ENCODE results near the gene CAPG. TPM values are rescaled to one million over a fixed set of nuclear protein-coding genes. Genes with fewer than 3 reads are reported as not detected.

Gene CAPG
- 79.5 TPM for polyA plus RNA-seq (2013, experiment 1 of 2)
- 71.6 TPM for polyA plus RNA-seq (2013, experiment 2 of 2)

- 72 to 77% methylated on average over 9 to 10 of the region's 12 CpGs for WGBS, 2 experiments (ENCODE audit: insufficient coverage in 2 of 2)
- Histone ChIP-seq H3K27ac (ENCODE audit: low read depth, low read length, severe bottlenecking) (no peak within 1 kb of the TSS), H3K4me3 (ENCODE audit: extremely low read depth, insufficient read depth, low read length, poor library complexity, severe bottlenecking) (no peak within 1 kb of the TSS), H3K9me3 (ENCODE audit: control insufficient read depth, low read length) (no peaks in the 10 kb centered on the region), H3K4me1 (ENCODE audit: control insufficient read depth, insufficient read depth, low read length, poor library complexity, severe bottlenecking) (peaks cover 8% of the 10 kb centered on the region), H3K36me3 (ENCODE audit: control insufficient read depth, insufficient read depth, low read length) (no peaks in the 10 kb centered on the region)
Measured at GRCh38 chr2:85409845-85410583, at the start of gene CAPG. Gene CAPG (minus strand): TSS chr2:85410366. CDS start chr2:85402145, 8,221 bp downstream.

DNA sequence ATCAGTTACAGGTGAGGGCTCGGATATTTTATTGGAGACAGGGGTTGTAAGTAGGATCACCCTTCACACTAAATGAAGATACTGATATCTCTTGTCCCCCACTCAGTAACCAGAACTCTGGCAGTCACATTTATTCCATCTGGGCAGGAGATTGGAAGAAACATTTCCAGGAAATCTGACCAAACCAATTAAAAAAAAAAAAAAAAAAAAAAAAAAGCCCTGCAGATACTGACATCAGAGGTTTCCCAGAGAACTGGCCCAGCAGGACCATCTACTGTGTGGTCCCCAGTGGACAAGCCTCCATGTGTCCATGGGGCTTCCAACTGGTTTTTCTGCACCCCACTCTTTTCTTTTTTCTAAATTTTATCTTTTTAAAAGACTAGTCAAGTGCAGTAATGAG, 49.6 kb upstream of the CAPG start:
- H3K27ac ChIP-seq (ENCODE audit: low read depth, low read length, severe bottlenecking), result no peak overlapping the region
- H3K9me3 ChIP-seq (ENCODE audit: control insufficient read depth, low read length), result no peaks in the 10 kb centered on the region
- no peaks in the 10 kb centered on the region for H3K36me3 ChIP-seq (ENCODE audit: control insufficient read depth, insufficient read depth, low read length)
- no CpG with 5 or more reads among the region's 1 CpG for WGBS, 2 experiments (ENCODE audit: insufficient coverage in 2 of 2)
- H3K4me1 ChIP-seq (ENCODE audit: control insufficient read depth, insufficient read depth, low read length, poor library complexity, severe bottlenecking), result no peaks in the 10 kb centered on the region
- no peak overlapping the region for H3K4me3 ChIP-seq (ENCODE audit: extremely low read depth, insufficient read depth, low read length, poor library complexity, severe bottlenecking)

GRCh38 chr2:85458601-85459563, 48.7 kb upstream of the CAPG start:
- no peaks in the 10 kb centered on the region for H3K9me3 ChIP-seq (ENCODE audit: control insufficient read depth, low read length)
- WGBS, 2 experiments (ENCODE audit: insufficient coverage in 2 of 2), result 65 to 69% methylated on average over 10 of the region's 12 CpGs
- H3K4me1 ChIP-seq (ENCODE audit: control insufficient read depth, insufficient read depth, low read length, poor library complexity, severe bottlenecking), result no peaks in the 10 kb centered on the region
- H3K27ac ChIP-seq (ENCODE audit: low read depth, low read length, severe bottlenecking), result no peak overlapping the region
- H3K36me3 ChIP-seq (ENCODE audit: control insufficient read depth, insufficient read depth, low read length), result no peaks in the 10 kb centered on the region
- no peak overlapping the region for H3K4me3 ChIP-seq (ENCODE audit: extremely low read depth, insufficient read depth, low read length, poor library complexity, severe bottlenecking)

GRCh38 chr2:85457877-85458316, 47.7 kb upstream of the CAPG start:
- H3K4me3 ChIP-seq (ENCODE audit: extremely low read depth, insufficient read depth, low read length, poor library complexity, severe bottlenecking), result no peak overlapping the region
- no peaks in the 10 kb centered on the region for H3K4me1 ChIP-seq (ENCODE audit: control insufficient read depth, insufficient read depth, low read length, poor library complexity, severe bottlenecking)
- WGBS, 2 experiments (ENCODE audit: insufficient coverage in 2 of 2), result 83 to 87% methylated on average over 4 of the region's 6 CpGs
- no peak overlapping the region for H3K27ac ChIP-seq (ENCODE audit: low read depth, low read length, severe bottlenecking)
- no peaks in the 10 kb centered on the region for H3K9me3 ChIP-seq (ENCODE audit: control insufficient read depth, low read length)
- H3K36me3 ChIP-seq (ENCODE audit: control insufficient read depth, insufficient read depth, low read length), result no peaks in the 10 kb centered on the region

GRCh38 chr2:85457043-85457442, 46.9 kb upstream of the CAPG start:
- H3K36me3 ChIP-seq (ENCODE audit: control insufficient read depth, insufficient read depth, low read length), result no peaks in the 10 kb centered on the region
- 83 to 87% methylated on average over 3 to 4 of the region's 5 CpGs for WGBS, 2 experiments (ENCODE audit: insufficient coverage in 2 of 2)

DNA sequence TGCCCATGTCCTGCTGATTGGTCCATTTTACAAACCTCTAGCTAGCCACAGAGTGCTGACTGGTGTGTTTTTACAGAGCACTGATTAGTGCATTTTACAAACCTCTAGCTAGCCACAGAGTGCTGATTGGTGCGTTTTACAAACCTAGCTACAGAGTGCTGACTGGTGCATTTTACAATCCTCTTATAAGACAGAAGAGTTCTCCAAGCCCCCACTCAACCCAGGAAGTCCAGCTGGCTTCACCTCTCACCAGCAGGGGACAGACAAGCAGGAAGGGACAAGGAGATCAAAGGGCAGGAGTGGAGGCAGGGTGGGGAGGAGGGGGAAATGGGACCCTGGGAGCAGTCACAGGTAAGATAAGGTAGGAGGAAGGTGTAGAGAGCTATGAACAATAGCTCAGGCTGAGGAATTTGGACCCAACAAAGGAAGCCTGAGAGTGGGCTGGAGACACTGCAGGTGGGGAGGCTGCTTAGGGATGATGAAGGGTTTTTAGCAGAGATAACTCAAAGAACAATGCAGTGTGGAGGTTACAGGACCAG, 45.5 kb upstream of the CAPG start:
- WGBS, 2 experiments (ENCODE audit: insufficient coverage in 2 of 2), result 33 to 100% methylated on average over 1 of the region's 1 CpG
- H3K4me1 ChIP-seq (ENCODE audit: control insufficient read depth, insufficient read depth, low read length, poor library complexity, severe bottlenecking), result no peaks in the 10 kb centered on the region
- no peaks in the 10 kb centered on the region for H3K9me3 ChIP-seq (ENCODE audit: control insufficient read depth, low read length)
- no peaks in the 10 kb centered on the region for H3K36me3 ChIP-seq (ENCODE audit: control insufficient read depth, insufficient read depth, low read length)
- no peak overlapping the region for H3K4me3 ChIP-seq (ENCODE audit: extremely low read depth, insufficient read depth, low read length, poor library complexity, severe bottlenecking)
- H3K27ac ChIP-seq (ENCODE audit: low read depth, low read length, severe bottlenecking), result no peak overlapping the region

More at GRCh38 chr2:85457043-85457442, 46.9 kb upstream of the CAPG start:
- H3K27ac ChIP-seq (ENCODE audit: low read depth, low read length, severe bottlenecking), result no peak overlapping the region
- H3K9me3 ChIP-seq (ENCODE audit: control insufficient read depth, low read length), result no peaks in the 10 kb centered on the region
- no peaks in the 10 kb centered on the region for H3K4me1 ChIP-seq (ENCODE audit: control insufficient read depth, insufficient read depth, low read length, poor library complexity, severe bottlenecking)
- no peak overlapping the region for H3K4me3 ChIP-seq (ENCODE audit: extremely low read depth, insufficient read depth, low read length, poor library complexity, severe bottlenecking)

DNA sequence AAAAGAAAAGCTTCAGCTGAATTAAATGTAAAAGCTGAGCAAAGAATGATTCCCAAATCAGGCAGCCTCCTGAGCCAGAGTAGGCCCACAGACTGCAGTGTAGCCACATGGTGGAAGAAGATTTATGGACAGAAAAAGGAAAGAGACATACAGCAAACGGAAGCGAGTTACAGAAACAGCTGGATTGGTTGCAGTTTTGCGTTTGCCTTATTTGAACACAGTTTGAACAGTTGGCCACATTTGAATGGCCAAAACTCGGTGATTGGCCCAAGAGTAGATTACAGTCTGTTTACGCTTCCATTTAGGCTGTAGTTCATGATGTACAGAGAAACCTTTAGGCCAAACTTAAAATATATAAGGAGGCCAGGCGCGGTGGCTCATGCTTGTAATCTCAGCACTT, 43.4 kb upstream of the CAPG start:
- Histone ChIP-seq H3K9me3 (ENCODE audit: control insufficient read depth, low read length) (no peaks in the 10 kb centered on the region), H3K36me3 (ENCODE audit: control insufficient read depth, insufficient read depth, low read length) (no peaks in the 10 kb centered on the region), H3K4me3 (ENCODE audit: extremely low read depth, insufficient read depth, low read length, poor library complexity, severe bottlenecking) (no peak overlapping the region), H3K27ac (ENCODE audit: low read depth, low read length, severe bottlenecking) (no peak overlapping the region), H3K4me1 (ENCODE audit: control insufficient read depth, insufficient read depth, low read length, poor library complexity, severe bottlenecking) (no peaks in the 10 kb centered on the region)
- 88 to 96% methylated on average over 7 of the region's 7 CpGs for WGBS, 2 experiments (ENCODE audit: insufficient coverage in 2 of 2)

- Histone ChIP-seq H3K27ac (ENCODE audit: low read depth, low read length, severe bottlenecking) (no peak overlapping the region), H3K9me3 (ENCODE audit: control insufficient read depth, low read length) (no peaks in the 10 kb centered on the region), H3K4me1 (ENCODE audit: control insufficient read depth, insufficient read depth, low read length, poor library complexity, severe bottlenecking) (no peaks in the 10 kb centered on the region), H3K4me3 (ENCODE audit: extremely low read depth, insufficient read depth, low read length, poor library complexity, severe bottlenecking) (no peak overlapping the region), H3K36me3 (ENCODE audit: control insufficient read depth, insufficient read depth, low read length) (no peaks in the 10 kb centered on the region)
- WGBS, 2 experiments (ENCODE audit: insufficient coverage in 2 of 2), result 83 to 100% methylated on average over 1 of the region's 1 CpG
Measured at GRCh38 chr2:85452237-85452636, 42.1 kb upstream of the CAPG start.

DNA sequence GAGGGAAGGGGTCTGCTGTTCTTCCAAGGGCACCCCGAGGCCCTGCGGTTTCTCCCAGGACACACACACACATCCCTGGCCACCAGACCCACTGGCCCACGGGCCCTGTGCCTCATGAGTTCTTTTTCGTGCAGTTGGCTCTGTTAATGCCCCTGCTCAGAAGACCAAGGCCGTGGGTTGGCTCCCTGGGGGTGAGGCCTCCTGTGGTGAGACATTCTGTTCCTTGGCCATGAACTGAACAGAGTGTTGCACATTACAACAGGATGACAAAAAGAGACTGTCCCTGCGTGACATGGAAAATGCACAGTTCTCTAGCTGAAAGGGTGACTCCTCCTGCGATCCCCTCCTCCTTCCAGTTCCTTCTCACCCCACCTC, 39.0 kb upstream of the CAPG start:
- H3K4me1 ChIP-seq (ENCODE audit: control insufficient read depth, insufficient read depth, low read length, poor library complexity, severe bottlenecking), result peaks cover 23% of the 10 kb centered on the region
- no peak overlapping the region for H3K27ac ChIP-seq (ENCODE audit: low read depth, low read length, severe bottlenecking)
- H3K9me3 ChIP-seq (ENCODE audit: control insufficient read depth, low read length), result no peaks in the 10 kb centered on the region
- WGBS, 2 experiments (ENCODE audit: insufficient coverage in 2 of 2), result 82 to 86% methylated on average over 5 to 7 of the region's 7 CpGs
- H3K36me3 ChIP-seq (ENCODE audit: control insufficient read depth, insufficient read depth, low read length), result no peaks in the 10 kb centered on the region
- H3K4me3 ChIP-seq (ENCODE audit: extremely low read depth, insufficient read depth, low read length, poor library complexity, severe bottlenecking), result no peak overlapping the region

DNA sequence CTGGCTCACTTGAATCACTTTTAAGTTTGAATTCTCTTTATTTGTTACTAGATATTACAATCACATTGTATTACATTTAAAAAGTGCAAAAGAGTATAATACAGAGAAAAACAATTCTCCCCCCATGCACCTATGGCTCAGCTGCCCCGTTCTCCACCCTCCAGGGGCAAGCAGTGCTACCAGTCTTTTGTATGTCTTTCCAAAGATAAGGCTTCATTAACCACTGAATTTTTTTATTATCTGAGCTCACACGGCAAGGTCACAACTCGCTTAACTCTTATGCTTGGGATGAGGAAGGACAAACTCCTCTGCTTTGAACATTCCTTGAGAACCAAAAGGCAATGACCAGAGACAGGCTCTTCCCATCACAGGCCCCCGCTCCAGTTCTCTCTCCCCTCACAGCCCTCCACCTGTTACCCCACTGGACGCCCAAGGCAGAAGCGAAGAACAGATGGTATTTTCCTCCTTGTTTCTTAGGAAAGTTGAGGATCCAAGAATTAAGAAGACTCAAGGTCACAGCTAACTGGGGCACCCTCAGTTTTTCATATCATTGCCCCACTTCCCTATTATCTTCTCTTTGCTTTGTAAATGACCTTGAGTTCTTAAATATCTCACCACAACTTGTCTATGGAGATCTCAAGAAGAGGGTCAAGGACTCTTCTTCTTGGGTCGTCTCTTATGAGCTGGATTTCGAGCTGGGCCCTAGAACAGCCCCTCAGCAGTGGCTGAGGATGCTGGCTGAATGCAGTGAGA, 38.5 kb upstream of the CAPG start:
- no peak overlapping the region for H3K4me3 ChIP-seq (ENCODE audit: extremely low read depth, insufficient read depth, low read length, poor library complexity, severe bottlenecking)
- no peaks in the 10 kb centered on the region for H3K9me3 ChIP-seq (ENCODE audit: control insufficient read depth, low read length)
- H3K4me1 ChIP-seq (ENCODE audit: control insufficient read depth, insufficient read depth, low read length, poor library complexity, severe bottlenecking), result peaks cover 23% of the 10 kb centered on the region
- H3K27ac ChIP-seq (ENCODE audit: low read depth, low read length, severe bottlenecking), result no peak overlapping the region
- WGBS, 2 experiments (ENCODE audit: insufficient coverage in 2 of 2), result 89 to 100% methylated on average over 3 of the region's 8 CpGs
- no peaks in the 10 kb centered on the region for H3K36me3 ChIP-seq (ENCODE audit: control insufficient read depth, insufficient read depth, low read length)
